ENCODE results near the gene TEX55.

DNA sequence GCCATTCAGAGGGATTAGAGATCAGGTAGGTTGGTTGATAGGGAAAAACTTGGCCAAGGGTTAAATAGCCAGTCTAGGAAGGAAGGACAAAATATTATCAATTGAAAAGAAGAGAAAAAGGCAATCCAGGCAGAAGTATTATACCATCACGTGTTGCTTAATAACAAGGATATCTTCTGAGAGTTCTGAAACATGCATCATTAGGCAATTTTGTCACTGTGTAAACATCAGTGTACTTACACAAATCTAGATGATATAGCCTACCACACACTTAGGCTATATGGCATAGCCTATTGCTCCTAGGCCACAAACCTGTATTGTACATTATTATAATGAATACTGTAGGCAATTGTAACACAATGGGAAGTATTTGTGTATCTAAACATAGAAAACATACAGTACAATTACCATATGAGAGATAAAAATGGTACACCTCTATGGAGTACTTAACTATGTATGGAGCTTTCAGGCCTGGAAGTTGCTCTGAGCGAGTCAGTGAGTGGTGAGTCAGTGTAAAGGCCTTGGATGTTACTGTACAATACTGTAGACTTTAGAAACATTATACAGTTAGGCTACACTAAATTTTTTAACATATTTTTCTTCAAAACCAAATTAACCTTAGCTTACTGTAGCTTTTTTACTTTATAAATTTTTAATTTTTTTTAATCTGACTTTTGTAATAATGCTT is 2.7 kb downstream of the TEX55 start:
- TF ChIP-seq, protein P1, sequence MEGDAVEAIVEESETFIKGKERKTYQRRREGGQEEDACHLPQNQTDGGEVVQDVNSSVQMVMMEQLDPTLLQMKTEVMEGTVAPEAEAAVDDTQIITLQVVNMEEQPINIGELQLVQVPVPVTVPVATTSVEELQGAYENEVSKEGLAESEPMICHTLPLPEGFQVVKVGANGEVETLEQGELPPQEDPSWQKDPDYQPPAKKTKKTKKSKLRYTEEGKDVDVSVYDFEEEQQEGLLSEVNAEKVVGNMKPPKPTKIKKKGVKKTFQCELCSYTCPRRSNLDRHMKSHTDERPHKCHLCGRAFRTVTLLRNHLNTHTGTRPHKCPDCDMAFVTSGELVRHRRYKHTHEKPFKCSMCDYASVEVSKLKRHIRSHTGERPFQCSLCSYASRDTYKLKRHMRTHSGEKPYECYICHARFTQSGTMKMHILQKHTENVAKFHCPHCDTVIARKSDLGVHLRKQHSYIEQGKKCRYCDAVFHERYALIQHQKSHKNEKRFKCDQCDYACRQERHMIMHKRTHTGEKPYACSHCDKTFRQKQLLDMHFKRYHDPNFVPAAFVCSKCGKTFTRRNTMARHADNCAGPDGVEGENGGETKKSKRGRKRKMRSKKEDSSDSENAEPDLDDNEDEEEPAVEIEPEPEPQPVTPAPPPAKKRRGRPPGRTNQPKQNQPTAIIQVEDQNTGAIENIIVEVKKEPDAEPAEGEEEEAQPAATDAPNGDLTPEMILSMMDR (IDR thresholded peaks at IDR 0.05; ENCODE audit: insufficient read depth, low read length): no peak
- TF ChIP-seq POLR2AphosphoS5 (IDR thresholded peaks at IDR 0.05; ENCODE audit: low read depth) (no peak), GABPA (IDR thresholded peaks at IDR 0.05; ENCODE audit: low read depth) (no peak), SPI1 (IDR thresholded peaks at IDR 0.05; ENCODE audit: borderline replicate concordance, low read depth) (no peak)
- TF ChIP-seq, protein P2, sequence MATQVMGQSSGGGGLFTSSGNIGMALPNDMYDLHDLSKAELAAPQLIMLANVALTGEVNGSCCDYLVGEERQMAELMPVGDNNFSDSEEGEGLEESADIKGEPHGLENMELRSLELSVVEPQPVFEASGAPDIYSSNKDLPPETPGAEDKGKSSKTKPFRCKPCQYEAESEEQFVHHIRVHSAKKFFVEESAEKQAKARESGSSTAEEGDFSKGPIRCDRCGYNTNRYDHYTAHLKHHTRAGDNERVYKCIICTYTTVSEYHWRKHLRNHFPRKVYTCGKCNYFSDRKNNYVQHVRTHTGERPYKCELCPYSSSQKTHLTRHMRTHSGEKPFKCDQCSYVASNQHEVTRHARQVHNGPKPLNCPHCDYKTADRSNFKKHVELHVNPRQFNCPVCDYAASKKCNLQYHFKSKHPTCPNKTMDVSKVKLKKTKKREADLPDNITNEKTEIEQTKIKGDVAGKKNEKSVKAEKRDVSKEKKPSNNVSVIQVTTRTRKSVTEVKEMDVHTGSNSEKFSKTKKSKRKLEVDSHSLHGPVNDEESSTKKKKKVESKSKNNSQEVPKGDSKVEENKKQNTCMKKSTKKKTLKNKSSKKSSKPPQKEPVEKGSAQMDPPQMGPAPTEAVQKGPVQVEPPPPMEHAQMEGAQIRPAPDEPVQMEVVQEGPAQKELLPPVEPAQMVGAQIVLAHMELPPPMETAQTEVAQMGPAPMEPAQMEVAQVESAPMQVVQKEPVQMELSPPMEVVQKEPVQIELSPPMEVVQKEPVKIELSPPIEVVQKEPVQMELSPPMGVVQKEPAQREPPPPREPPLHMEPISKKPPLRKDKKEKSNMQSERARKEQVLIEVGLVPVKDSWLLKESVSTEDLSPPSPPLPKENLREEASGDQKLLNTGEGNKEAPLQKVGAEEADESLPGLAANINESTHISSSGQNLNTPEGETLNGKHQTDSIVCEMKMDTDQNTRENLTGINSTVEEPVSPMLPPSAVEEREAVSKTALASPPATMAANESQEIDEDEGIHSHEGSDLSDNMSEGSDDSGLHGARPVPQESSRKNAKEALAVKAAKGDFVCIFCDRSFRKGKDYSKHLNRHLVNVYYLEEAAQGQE (IDR thresholded peaks at IDR 0.05; ENCODE audit: insufficient replicate concordance, low read depth): no peak
